HepG2 (cell line): Measurements from ENCODE around the gene NCOA5. TPM values are rescaled to one million over a fixed set of nuclear protein-coding genes. Genes with fewer than 3 reads are reported as not detected.

Source experiments
- CBX5 ChIP-seq: sonication (generic); formaldehyde crosslinking; IDR thresholded peaks from 2 replicates; pipeline ENCODE4 v1.4.0; 2020; ENCODE audit warnings: missing genetic modification reagents, borderline replicate concordance
- CTCF ChIP-seq: sonication (generic); formaldehyde crosslinking; IDR thresholded peaks from 2 replicates; pipeline ENCODE4 v1.5.0; 2020; ENCODE audit warnings: mild to moderate bottlenecking, missing genetic modification reagents, moderate library complexity
- DR1 ChIP-seq: sonication (generic); formaldehyde crosslinking; IDR thresholded peaks from 2 replicates; pipeline ENCODE4 v1.8.0; 2021; ENCODE audit warnings: mild to moderate bottlenecking, missing genetic modification reagents, inconsistent platforms
- ETV6 ChIP-seq: sonication (generic); formaldehyde crosslinking; conservative IDR thresholded peaks from 2 replicates; pipeline ENCODE4 v1.4.0; 2020; ENCODE audit warnings: missing genetic modification reagents
- GABPA ChIP-seq, 2 experiments: IDR thresholded peaks; 2 replicates each; pipeline ENCODE4 v1.6.1; 2011 to 2016; ENCODE audit warnings: low read depth in 2 of 2, low read length in 1 of 2, missing biosample characterization in 1 of 2, missing genetic modification characterization in 1 of 2
- GPN1 ChIP-seq: sonication (generic); formaldehyde crosslinking; IDR thresholded peaks from 2 replicates; pipeline ENCODE4 v1.5.1; 2020; ENCODE audit warnings: missing genetic modification reagents, borderline replicate concordance
- HNF4A ChIP-seq: sonication (generic); formaldehyde crosslinking; IDR thresholded peaks from 2 replicates; pipeline ENCODE4 v1.4.0; 2020; ENCODE audit warnings: missing genetic modification reagents
- HNF4G ChIP-seq, 2 experiments: sonication (generic) in 1 of 2; formaldehyde crosslinking in 1 of 2; IDR thresholded peaks; 2 replicates each; pipeline versions ENCODE4 v1.4.0 to v1.6.1; 2011 to 2020; ENCODE audit warnings: borderline replicate concordance in 2 of 2, low read depth in 2 of 2, mild to moderate bottlenecking in 2 of 2, low read length in 1 of 2, missing genetic modification reagents in 1 of 2, moderate library complexity in 1 of 2
- IRF2 ChIP-seq: IDR thresholded peaks from 2 replicates; pipeline ENCODE4 v1.6.1; 2018; ENCODE audit warnings: missing genetic modification reagents, missing compliant biosample characterization
- PHF5A ChIP-seq: IDR thresholded peaks from one replicate; pipeline ENCODE4 v1.6.1; 2018; ENCODE audit warnings: low read depth, missing genetic modification reagents; ENCODE audit not compliant: unreplicated experiment
- PTBP1 ChIP-seq: fragments of 200-400 bp; formaldehyde crosslinking; IDR thresholded peaks from 2 replicates; pipeline ENCODE4 v1.6.1; 2018; ENCODE audit warnings: low read length, low read depth; ENCODE audit not compliant: poor library complexity, severe bottlenecking
- ZBTB1 ChIP-seq: sonication (generic); formaldehyde crosslinking; IDR thresholded peaks from 2 replicates; pipeline ENCODE4 v1.4.0; 2020; ENCODE audit warnings: missing genetic modification reagents, borderline replicate concordance
- ZC3H4 ChIP-seq: sonication (generic); formaldehyde crosslinking; IDR thresholded peaks from 2 replicates; pipeline ENCODE4 v1.4.0; 2020; ENCODE audit warnings: missing genetic modification reagents, borderline replicate concordance
- ZNF235 ChIP-seq: sonication (generic); formaldehyde crosslinking; IDR thresholded peaks from 2 replicates; pipeline ENCODE4 v1.8.1; 2023; ENCODE audit warnings: mild to moderate bottlenecking, missing genetic modification reagents, borderline replicate concordance
- ZNF256 ChIP-seq: sonication (generic); formaldehyde crosslinking; conservative IDR thresholded peaks from 2 replicates; pipeline ENCODE4 v1.4.0; 2020; ENCODE audit warnings: missing genetic modification reagents
- ZNF362 ChIP-seq: sonication (generic); formaldehyde crosslinking; IDR thresholded peaks from 2 replicates; pipeline ENCODE4 v1.4.0; 2020; ENCODE audit warnings: missing genetic modification reagents, mild to moderate bottlenecking, borderline replicate concordance
- ZNF563 ChIP-seq: sonication (generic); formaldehyde crosslinking; IDR thresholded peaks from 2 replicates; pipeline ENCODE4 v1.8.0; 2022; ENCODE audit warnings: mild to moderate bottlenecking, moderate library complexity, missing genetic modification reagents
- ZNF687 ChIP-seq: sonication (generic); formaldehyde crosslinking; IDR thresholded peaks from 2 replicates; pipeline ENCODE4 v1.5.1; 2020; ENCODE audit warnings: mild to moderate bottlenecking, missing genetic modification reagents, moderate library complexity
- polyA plus RNA-seq, 8 experiments: library from polyadenylated mRNA; depleted of rRNA in 3 of 8; stranded (reverse) in 7 of 8; unstranded in 1 of 8; fragments of >200 nt; fragmentation: Illumina TruSeq in 4 of 8; extraction: Trizol in 4 of 8; gene quantifications; 2 replicates each; pipeline versions ENCODE4 v1.2.1 to v1.2.3, GENCODE V29; 2011 to 2016; ENCODE audit warnings: low read depth in 4 of 8, missing spikeins in 1 of 8, mixed read lengths in 1 of 8; ENCODE audit not compliant: insufficient read depth in 1 of 8
- total RNA-seq, 5 experiments: library from RNA; depleted of rRNA; stranded (reverse); fragments of >200 nt; fragmentation: Illumina TruSeq; extraction: Trizol; gene quantifications; 2 replicates each; pipeline ENCODE4 v1.2.3, GENCODE V29; 2016; ENCODE audit warnings: low read depth in 1 of 5
- TF ChIP-seq, protein P1 (sequence below): sonication (generic); formaldehyde crosslinking; IDR thresholded peaks from 2 replicates; pipeline ENCODE4 v1.9.0; 2022; ENCODE audit warnings: low read depth, missing genetic modification reagents

NCOA5 gene
- total and polyA plus RNA-seq, 2 of the 13 experiments (the other 11 are each of a cell fraction or from before 2014, with no cell fraction given) = 16.5 to 28.4 TPM

GRCh38 chr20:46014517-46015396, 75.0 kb downstream of the NCOA5 start (continued):
- TF ChIP-seq ZC3H4 (CRISPR knock-in tag) (no peak), HNF4G (IDR thresholded peaks at IDR 0.05; ENCODE audit: borderline replicate concordance, low read depth, low read length) (peak; percentile 82), HNF4G (CRISPR knock-in tag; IDR thresholded peaks at IDR 0.05; ENCODE audit: borderline replicate concordance, low read depth) (peak; percentile 49; the same call in 1 of the 2 replicates), GABPA (IDR thresholded peaks at IDR 0.05; ENCODE audit: low read depth, low read length) (no peak), GABPA (CRISPR knock-in tag; IDR thresholded peaks at IDR 0.05; ENCODE audit: low read depth) (0 out of 2 replicates have a peak, but pooled peaks have one; percentile 25), ZNF362 (CRISPR knock-in tag) (no peak), GPN1 (CRISPR knock-in tag) (no peak), HNF4A (peak; percentile 97), CTCF (CRISPR knock-in tag) (0 out of 2 replicates have a peak, but pooled peaks have one; percentile 13), ZBTB1 (CRISPR knock-in tag) (no peak), IRF2 (peak; percentile 66; the same call in 1 of the 2 replicates), DR1 (CRISPR knock-in tag) (no peak), ZNF563 (CRISPR knock-in tag) (no peak), ZNF256 (CRISPR knock-in tag) (no peak), ZNF235 (no peak), PTBP1 (no peak), ETV6 (CRISPR knock-in tag) (no peak; the same call in 1 of the 2 replicates), ZNF687 (CRISPR knock-in tag) (no peak), PHF5A (CRISPR knock-in tag) (peak; percentile 44), CBX5 (CRISPR knock-in tag) (no peak)
- TF ChIP-seq, protein P1, sequence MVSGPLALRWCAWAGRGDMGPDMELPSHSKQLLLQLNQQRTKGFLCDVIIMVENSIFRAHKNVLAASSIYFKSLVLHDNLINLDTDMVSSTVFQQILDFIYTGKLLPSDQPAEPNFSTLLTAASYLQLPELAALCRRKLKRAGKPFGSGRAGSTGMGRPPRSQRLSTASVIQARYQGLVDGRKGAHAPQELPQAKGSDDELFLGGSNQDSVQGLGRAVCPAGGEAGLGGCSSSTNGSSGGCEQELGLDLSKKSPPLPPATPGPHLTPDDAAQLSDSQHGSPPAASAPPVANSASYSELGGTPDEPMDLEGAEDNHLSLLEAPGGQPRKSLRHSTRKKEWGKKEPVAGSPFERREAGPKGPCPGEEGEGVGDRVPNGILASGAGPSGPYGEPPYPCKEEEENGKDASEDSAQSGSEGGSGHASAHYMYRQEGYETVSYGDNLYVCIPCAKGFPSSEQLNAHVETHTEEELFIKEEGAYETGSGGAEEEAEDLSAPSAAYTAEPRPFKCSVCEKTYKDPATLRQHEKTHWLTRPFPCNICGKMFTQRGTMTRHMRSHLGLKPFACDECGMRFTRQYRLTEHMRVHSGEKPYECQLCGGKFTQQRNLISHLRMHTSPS (CRISPR knock-in tag) = no peak
